ENCODE data around the gene MDK.
"Not testable (repeated sequence)": the region's sequence is repeated elsewhere in the genome, so short reads cannot be mapped to it uniquely, and the experiment has no call there.

Gene MDK

GRCh38 chr11:46379482-46380293 lies 1.8 kb upstream of the MDK start:
- not testable (repeated sequence) for H3K27ac ChIP-seq (ENCODE audit: low read depth, low read length); H3K9me3 ChIP-seq (ENCODE audit: low read length); H3K4me3 ChIP-seq (ENCODE audit: low read depth in 1 of 2, low read length in 2 of 2); H3K9ac ChIP-seq (ENCODE audit: low read length); H3K4me1 ChIP-seq (ENCODE audit: insufficient read depth, low read length)
- Histone ChIP-seq H3K36me3 (ENCODE audit: insufficient read depth, low read length) (peaks cover 17% of the 10 kb centered on the region), H3K27me3 (ENCODE audit: control insufficient read depth in 1 of 2, insufficient read depth in 2 of 2, low read length in 2 of 2) (peaks cover 0 to 29% of the 10 kb centered on the region in 2 donors)

- H3K9ac ChIP-seq (ENCODE audit: low read length), result no peak overlapping the region
- peaks cover 9% of the 10 kb centered on the region for H3K36me3 ChIP-seq (ENCODE audit: insufficient read depth, low read length)
Measured at GRCh38 chr11:46380340-46381047, 975 bp upstream of the MDK start.

DNA sequence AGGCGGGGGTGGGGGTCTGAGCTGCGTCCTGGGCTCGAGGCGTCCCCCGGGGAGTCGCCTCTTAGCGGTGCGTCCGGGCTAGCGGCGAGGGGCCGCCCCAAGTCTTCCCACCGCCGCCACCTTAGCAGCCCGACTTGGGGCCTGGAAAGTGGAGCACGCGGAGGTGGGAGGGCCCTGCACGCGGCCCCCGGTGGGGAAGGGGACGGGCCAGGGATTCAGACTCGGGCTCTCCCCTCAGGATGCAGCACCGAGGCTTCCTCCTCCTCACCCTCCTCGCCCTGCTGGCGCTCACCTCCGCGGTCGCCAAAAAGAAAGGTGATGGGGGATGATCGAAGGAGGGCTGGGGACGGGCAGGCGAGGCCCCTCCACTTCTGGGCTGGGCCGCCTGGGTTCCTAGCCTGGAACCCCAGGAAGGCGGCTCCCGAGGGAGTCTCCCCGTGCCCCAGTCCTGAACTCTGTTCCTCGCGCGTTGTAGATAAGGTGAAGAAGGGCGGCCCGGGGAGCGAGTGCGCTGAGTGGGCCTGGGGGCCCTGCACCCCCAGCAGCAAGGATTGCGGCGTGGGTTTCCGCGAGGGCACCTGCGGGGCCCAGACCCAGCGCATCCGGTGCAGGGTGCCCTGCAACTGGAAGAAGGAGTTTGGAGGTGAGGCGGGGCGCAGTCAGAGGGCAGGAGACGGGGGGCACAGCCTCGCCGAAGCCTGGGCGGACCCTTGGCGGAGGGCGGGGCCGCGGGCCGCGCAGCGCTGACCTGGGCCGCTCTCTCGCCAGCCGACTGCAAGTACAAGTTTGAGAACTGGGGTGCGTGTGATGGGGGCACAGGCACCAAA lies 563 bp downstream of the MDK start:
- Histone ChIP-seq H3K36me3 (ENCODE audit: insufficient read depth, low read length) (peaks cover 6% of the 10 kb centered on the region), H3K9ac (ENCODE audit: low read length) (no peak overlapping the region), H3K27me3 (ENCODE audit: control insufficient read depth in 1 of 2, insufficient read depth in 2 of 2, low read length in 2 of 2) (peaks cover 0 to 44% of the 10 kb centered on the region in 2 donors), H3K9me3 (ENCODE audit: low read length) (no peaks in the 10 kb centered on the region), H3K4me1 (ENCODE audit: insufficient read depth, low read length) (peaks cover 8% of the 10 kb centered on the region), H3K4me3 (ENCODE audit: low read depth in 1 of 2, low read length in 2 of 2) (peak overlapping the region; percentile 21 to 47), H3K27ac (ENCODE audit: low read depth, low read length) (no peak overlapping the region)

More at GRCh38 chr11:46380340-46381047, 975 bp upstream of the MDK start:
- Histone ChIP-seq H3K27me3 (ENCODE audit: control insufficient read depth in 1 of 2, insufficient read depth in 2 of 2, low read length in 2 of 2) (peaks cover 0 to 32% of the 10 kb centered on the region in 2 donors), H3K4me3 (ENCODE audit: low read depth in 1 of 2, low read length in 2 of 2) (peak overlapping the region; percentile 55 to 59), H3K4me1 (ENCODE audit: insufficient read depth, low read length) (peaks cover 8% of the 10 kb centered on the region), H3K27ac (ENCODE audit: low read depth, low read length) (peak overlapping the region; percentile 41), H3K9me3 (ENCODE audit: low read length) (no peaks in the 10 kb centered on the region)

DNA sequence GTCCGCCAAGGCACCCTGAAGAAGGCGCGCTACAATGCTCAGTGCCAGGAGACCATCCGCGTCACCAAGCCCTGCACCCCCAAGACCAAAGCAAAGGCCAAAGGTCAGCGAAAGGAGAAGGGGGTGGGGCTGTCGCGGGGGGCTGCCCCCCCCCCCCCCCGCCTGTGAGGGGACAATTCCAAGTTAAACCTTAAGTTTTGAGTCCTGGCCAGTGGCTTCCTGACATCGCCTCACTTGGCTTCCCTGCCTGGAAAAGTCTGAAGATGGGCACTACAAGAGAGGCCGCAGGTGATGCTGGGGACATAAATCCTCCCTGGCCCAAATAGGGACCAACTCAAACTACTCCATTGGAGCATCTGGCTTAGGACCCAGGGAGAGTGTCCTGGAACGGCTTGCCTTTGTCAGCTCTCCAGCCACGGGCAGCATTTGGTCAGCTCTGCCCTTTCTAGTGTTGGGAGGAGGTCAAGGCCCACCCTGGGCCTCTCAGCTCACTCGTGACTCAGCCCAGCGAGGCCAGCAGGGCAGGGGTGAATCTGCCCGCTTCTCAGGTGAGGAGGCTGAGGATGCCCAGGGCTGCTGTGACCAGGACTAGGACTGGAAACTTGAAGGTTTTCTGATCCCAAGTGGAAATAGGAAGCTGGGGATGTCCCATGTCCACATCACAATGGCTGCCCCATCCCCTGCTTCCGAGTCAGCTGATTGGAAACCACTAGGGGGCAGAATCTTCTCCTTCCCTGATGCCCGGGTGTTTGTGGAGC lies 1.4 kb downstream of the MDK start:
- no peaks in the 10 kb centered on the region for H3K9me3 ChIP-seq (ENCODE audit: low read length)
- no peaks in the 10 kb centered on the region for H3K36me3 ChIP-seq (ENCODE audit: insufficient read depth, low read length)
- peaks cover 0 to 52% of the 10 kb centered on the region in 2 donors for H3K27me3 ChIP-seq (ENCODE audit: control insufficient read depth in 1 of 2, insufficient read depth in 2 of 2, low read length in 2 of 2)
- H3K4me1 ChIP-seq (ENCODE audit: insufficient read depth, low read length), result peaks cover 8% of the 10 kb centered on the region
- H3K4me3 ChIP-seq (ENCODE audit: low read depth in 1 of 2, low read length in 2 of 2), result peak overlapping the region; percentile 21 to 47
- H3K9ac ChIP-seq (ENCODE audit: low read length), result no peak overlapping the region
- no peak overlapping the region for H3K27ac ChIP-seq (ENCODE audit: low read depth, low read length)

GRCh38 chr11:46383404-46383758 lies 1.9 kb downstream of the MDK start:
- H3K4me1 ChIP-seq (ENCODE audit: insufficient read depth, low read length), result peaks cover 8% of the 10 kb centered on the region
- peaks cover 3 to 58% of the 10 kb centered on the region in 2 donors for H3K27me3 ChIP-seq (ENCODE audit: control insufficient read depth in 1 of 2, insufficient read depth in 2 of 2, low read length in 2 of 2)
- H3K27ac ChIP-seq (ENCODE audit: low read depth, low read length), result no peak overlapping the region
- no peak overlapping the region for H3K9ac ChIP-seq (ENCODE audit: low read length)
- no peak overlapping the region for H3K4me3 ChIP-seq (ENCODE audit: low read depth in 1 of 2, low read length in 2 of 2)
- no peaks in the 10 kb centered on the region for H3K36me3 ChIP-seq (ENCODE audit: insufficient read depth, low read length)
- H3K9me3 ChIP-seq (ENCODE audit: low read length), result no peaks in the 10 kb centered on the region

GRCh38 chr11:46383974-46384701 lies 2.7 kb downstream of the MDK start:
- no peak overlapping the region for H3K9ac ChIP-seq (ENCODE audit: low read length)
- H3K4me3 ChIP-seq (ENCODE audit: low read depth in 1 of 2, low read length in 2 of 2), result no peak overlapping the region
- H3K4me1 ChIP-seq (ENCODE audit: insufficient read depth, low read length), result peaks cover 8% of the 10 kb centered on the region
- H3K27ac ChIP-seq (ENCODE audit: low read depth, low read length), result no peak overlapping the region
- H3K27me3 ChIP-seq (ENCODE audit: control insufficient read depth in 1 of 2, insufficient read depth in 2 of 2, low read length in 2 of 2), result peaks cover 10 to 65% of the 10 kb centered on the region in 2 donors
- H3K36me3 ChIP-seq (ENCODE audit: insufficient read depth, low read length), result no peaks in the 10 kb centered on the region
- no peaks in the 10 kb centered on the region for H3K9me3 ChIP-seq (ENCODE audit: low read length)

DNA sequence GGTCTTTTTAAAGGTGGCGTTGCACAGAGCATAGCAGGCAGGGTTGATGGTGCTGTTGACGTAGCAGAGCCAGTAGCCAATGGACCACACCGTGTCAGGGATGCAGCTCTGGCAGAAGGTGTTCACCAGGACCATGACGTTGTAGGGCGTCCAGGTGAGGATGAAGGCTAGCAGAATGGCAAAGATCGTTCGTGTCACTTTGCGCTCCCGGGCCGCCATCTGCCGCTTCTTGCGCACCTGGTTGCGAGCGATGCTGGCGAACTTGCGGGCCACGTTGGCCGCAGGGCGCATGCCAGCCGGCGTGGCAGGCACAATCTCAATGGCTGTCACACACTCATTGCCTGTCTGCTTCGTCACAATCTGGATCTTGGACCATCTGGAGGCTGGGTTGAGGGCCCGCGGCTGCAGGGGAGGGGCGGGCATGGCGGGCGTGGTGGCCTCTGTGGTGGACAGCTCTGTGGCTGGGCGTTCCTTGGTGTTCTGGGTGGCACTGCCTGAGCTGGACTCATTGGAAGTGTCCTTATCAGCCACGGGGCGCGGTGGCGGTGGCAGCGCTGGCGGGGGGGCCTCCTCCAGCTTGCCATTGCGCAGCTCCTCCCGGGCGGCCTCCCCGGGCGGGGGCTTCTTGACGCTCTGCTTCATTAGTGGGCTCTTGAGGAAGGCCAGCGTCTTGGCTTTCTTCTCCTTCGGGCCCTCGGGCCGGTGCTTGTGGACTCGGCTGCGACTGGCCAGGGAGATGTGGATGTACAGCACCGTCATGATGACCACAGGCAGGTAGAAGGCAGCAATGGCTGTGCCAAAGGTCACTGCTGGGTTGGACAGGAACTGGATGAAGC lies 3.9 kb downstream of the MDK start:
- Histone ChIP-seq H3K4me3 (ENCODE audit: low read depth in 1 of 2, low read length in 2 of 2) (no peak overlapping the region), H3K27me3 (ENCODE audit: control insufficient read depth in 1 of 2, insufficient read depth in 2 of 2, low read length in 2 of 2) (peaks cover 21 to 78% of the 10 kb centered on the region in 2 donors), H3K9ac (ENCODE audit: low read length) (no peak overlapping the region), H3K9me3 (ENCODE audit: low read length) (no peaks in the 10 kb centered on the region), H3K27ac (ENCODE audit: low read depth, low read length) (no peak overlapping the region), H3K36me3 (ENCODE audit: insufficient read depth, low read length) (no peaks in the 10 kb centered on the region), H3K4me1 (ENCODE audit: insufficient read depth, low read length) (peaks cover 14% of the 10 kb centered on the region)

GRCh38 chr11:46386005-46386578 lies 4.6 kb downstream of the MDK start:
- H3K9ac ChIP-seq (ENCODE audit: low read length), result no peak overlapping the region
- H3K4me1 ChIP-seq (ENCODE audit: insufficient read depth, low read length), result peaks cover 14% of the 10 kb centered on the region
- no peak overlapping the region for H3K27ac ChIP-seq (ENCODE audit: low read depth, low read length)
- H3K36me3 ChIP-seq (ENCODE audit: insufficient read depth, low read length), result no peaks in the 10 kb centered on the region
- no peaks in the 10 kb centered on the region for H3K9me3 ChIP-seq (ENCODE audit: low read length)
- no peak overlapping the region for H3K4me3 ChIP-seq (ENCODE audit: low read depth in 1 of 2, low read length in 2 of 2)
- peaks cover 27 to 85% of the 10 kb centered on the region in 2 donors for H3K27me3 ChIP-seq (ENCODE audit: control insufficient read depth in 1 of 2, insufficient read depth in 2 of 2, low read length in 2 of 2)

DNA sequence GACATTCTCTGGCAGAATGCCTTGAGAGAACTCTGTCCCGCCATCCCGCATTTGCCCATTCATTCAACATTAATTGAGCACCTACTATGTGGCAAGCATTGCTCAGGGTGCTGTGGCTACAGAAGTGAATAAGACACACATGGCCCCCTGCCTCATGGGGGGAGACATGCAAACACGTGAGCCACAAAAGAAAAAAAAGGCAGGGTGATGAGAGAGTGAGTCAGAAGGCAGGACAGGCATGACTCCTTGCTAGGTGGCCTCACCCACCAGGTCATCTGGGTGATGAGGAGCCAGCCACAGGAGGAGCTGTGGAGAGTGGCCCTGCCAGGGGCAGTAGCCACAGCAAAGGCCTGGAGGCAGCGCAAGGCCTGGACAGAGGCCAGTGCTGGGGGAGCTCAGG lies 5.2 kb downstream of the MDK start:
- no peak overlapping the region for H3K9ac ChIP-seq (ENCODE audit: low read length)
- H3K27ac ChIP-seq (ENCODE audit: low read depth, low read length), result no peak overlapping the region
- peaks cover 27 to 88% of the 10 kb centered on the region in 2 donors for H3K27me3 ChIP-seq (ENCODE audit: control insufficient read depth in 1 of 2, insufficient read depth in 2 of 2, low read length in 2 of 2)
- H3K9me3 ChIP-seq (ENCODE audit: low read length), result no peaks in the 10 kb centered on the region
- no peaks in the 10 kb centered on the region for H3K36me3 ChIP-seq (ENCODE audit: insufficient read depth, low read length)
- no peak overlapping the region for H3K4me3 ChIP-seq (ENCODE audit: low read depth in 1 of 2, low read length in 2 of 2)
- peaks cover 14% of the 10 kb centered on the region for H3K4me1 ChIP-seq (ENCODE audit: insufficient read depth, low read length)

Data from muscle layer of colon (tissue), 2 donors.